ENCODE results near the gene MRPL50.

DNA sequence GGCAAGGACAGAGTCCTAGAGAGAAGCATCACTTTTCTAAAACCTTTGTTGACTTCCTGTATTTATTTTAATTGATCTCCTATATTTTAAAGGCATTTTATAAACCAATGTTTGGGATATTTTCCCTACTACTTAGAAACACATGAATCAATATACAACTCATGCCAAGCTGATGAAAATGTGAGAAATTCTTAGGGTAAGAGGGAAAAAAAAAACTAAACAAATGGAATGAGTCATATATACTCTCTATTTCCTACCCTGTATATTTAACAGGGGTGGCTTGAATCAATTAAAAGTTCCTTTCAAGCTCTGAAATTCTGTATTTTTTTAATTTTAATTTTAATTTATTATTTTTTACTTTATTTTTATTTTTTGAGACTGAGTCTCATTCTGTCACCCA lies 33.2 kb downstream of the MRPL50 start:
- TF ChIP-seq POLR2AphosphoS5 (IDR thresholded peaks at IDR 0.05; ENCODE audit: control insufficient read depth, insufficient read depth, low read depth, low read length) (no peak), GABPA (tag; conservative IDR thresholded peaks at IDR 0.05; ENCODE audit: low read depth) (no peak)

All from K562 (cell line).